ENCODE results near the gene TPX2.

The TPX2 gene

DNA sequence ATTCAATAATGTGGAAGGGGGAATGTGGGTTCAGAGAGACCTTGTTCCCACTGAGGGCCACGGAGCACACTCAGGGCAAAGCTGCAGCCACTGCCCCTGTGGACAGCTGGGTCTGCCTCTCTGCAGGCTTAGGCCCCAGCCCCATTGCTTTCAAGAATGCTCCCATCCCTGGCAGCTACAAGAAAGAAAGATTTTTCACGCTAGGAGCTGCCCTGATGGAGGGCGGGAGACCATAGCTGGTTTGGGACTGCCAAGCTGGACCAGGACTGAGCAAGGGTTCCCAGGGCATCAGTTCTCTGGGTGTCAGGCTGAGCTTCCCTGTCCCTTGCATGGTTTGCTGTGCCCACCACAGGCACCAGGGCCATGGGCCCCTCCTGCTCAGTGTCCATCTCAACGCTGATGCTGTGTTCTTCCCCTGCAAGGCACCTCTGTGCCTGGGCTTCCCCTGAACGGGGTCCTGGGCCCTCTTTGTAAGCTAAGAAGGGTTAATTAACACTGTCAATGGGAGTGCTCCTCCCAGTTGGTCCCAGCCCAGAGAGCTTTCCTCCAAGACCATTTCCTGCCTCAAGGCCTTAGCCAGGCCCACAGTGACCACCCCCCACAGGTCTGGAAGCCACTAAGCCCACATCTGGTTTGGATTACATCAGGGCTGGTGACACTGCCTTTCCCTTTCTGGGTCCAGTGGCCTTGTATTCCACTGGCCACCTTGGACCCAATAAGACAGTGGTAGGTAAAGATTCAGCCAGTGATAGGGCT is 97.9 kb downstream of the TPX2 start:
- no peak for DNase-seq

GRCh38 chr20:31837896-31838397 is 98.9 kb downstream of the TPX2 start:
- no peak for DNase-seq

GRCh38 chr20:31838646-31839292 is 99.7 kb downstream of the TPX2 start:
- DNase-seq = no peak

- no peak for DNase-seq
Measured at GRCh38 chr20:31839782-31840487, 100.8 kb downstream of the TPX2 start.

DNA sequence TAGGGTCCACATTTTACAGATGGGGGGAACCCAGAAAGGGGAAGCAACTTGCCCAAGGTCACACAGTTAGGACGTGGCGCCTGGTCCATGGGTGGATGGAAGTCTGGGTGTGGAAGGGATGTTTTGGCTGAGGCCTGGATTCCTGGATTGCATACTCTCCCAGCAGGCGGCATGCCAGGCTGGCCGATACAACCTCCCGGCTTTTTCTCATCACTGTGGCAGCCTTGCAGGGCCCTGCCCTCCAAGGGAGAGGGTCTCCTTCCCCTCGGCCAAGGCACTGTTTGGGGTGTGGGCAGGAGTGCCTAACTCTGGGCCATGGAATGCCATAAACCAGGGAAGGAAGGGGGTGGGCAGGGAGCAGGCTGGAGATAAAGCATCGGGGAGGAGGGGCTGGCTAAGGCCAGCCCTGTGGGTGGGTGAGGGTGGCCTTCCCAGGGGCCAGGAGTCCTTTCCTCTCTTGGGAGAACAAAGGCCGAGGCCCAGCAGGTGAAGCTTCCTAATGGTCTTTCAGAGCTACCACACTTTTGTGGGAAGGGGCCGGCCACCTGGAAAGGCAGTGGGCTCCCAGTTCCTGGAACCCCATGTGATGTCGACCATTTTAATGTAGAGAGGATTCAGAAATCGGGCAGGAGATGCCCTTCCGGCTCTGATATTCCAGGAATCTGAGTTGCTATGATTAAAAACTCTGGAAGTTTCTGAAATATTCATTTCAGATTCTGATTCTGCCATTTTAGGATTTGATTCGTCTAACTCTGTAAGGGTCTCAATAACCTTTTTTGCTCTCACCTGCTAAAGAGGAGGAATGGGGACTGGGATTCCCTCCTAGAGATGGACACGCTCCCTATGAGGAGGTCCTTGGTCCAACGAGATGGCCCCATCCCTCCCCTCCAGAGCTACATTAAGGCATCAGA is 102.1 kb downstream of the TPX2 start:
- no peak for DNase-seq

DNA sequence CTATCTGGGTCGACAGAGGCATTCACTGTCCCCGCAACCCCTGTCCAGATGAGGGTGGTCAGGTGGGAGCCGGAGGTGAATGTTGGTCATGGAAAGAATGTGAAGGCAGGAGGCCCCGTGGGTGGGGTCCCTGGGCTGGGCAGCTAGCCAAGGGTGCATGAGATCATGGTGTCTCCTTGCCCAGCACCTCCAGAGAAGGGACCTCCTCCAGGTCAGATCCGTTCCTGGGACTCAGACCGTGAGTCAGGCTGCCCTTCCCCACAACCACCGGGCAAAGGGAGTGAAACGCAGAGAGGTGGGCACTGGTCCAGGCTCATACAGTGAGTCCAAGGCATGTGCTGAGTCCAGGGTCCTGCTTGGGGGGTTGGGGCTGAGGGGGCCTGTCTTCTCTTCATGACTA is 102.8 kb downstream of the TPX2 start:
- DNase-seq = no peak

- no peak for DNase-seq
Measured at GRCh38 chr20:31842471-31843157, 103.5 kb downstream of the TPX2 start.

- DNase-seq = no peak
Measured at GRCh38 chr20:31843288-31843687, 104.2 kb downstream of the TPX2 start.

- no peak for DNase-seq
Measured at GRCh38 chr20:31843881-31844280, 104.8 kb downstream of the TPX2 start.

GRCh38 chr20:31844737-31845299 is 105.7 kb downstream of the TPX2 start:
- no peak for DNase-seq

DNA sequence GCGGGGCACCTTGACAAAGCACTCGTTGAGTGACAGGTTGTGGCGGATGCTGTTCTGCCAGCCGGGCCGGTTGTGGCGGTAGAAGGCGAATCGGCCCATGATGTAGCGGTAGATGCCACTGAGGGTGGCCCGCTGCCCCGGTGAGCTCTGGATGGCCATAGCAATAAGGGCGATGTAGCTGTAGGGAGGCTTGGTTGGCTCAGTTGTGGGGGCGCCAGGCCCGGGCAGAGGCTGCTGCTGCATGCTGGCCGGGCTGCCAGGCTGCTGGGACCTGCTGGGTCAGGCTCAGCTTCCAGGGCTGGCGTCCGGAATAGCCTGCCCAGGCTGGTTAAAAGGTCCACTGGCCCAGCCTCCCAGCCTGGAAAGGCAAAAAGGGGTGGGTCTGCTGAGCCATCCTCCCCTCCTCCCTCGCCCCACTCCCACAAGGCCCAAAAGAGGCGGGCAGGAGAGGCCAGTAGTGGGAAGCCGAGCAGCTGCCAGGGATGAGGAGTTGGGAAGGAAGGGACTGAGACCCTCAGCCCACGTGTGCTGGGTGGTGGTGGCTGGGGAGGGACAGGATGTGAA is 106.3 kb downstream of the TPX2 start, which contains the start of gene FOXS1:
Gene FOXS1 (minus strand): TSS at position 305 of the 564 bp plus-strand sequence. CDS start 62 bp downstream, at position 243.
- no peak for DNase-seq

GRCh38 chr20:31846793-31847138 is 107.7 kb downstream of the TPX2 start:
- no peak for DNase-seq

- DNase-seq = no peak
Measured at GRCh38 chr20:31848088-31848999, 109.3 kb downstream of the TPX2 start.

DNA sequence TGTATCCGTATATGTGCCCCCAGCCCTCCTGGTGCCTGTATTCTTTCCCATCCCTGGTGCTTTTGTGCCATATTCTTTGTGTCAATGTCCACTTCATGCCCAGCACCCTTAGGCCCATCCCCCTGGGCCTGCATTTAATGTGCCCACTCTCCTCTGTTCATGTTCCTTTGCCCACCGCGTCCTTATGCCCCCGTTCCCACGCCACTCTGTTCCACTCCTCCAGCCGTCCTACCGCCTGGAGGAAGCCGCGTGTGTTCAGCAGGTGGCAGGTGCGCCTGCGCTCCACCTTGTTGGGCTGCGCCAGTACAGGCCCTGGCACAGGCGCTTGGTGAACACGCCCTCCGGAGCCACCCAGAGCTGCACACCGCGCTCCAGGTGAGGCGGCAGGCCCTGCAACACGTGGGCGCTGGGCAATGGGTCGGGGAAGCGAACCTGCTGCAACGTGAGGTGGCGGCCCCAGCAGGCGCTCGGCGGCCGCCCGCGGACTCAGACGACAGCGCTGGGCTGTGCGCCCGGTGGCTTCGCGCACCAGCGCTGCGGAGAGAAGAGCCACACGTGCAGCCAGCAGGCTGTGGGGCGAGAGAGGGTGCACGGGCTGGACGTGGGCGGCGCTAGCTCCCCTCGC is 110.3 kb downstream of the TPX2 start:
- DNase-seq = no peak

All from activated T-cell treated with anti-CD3 and anti-CD28 coated beads for 4 hours (primary cell).